AG10803 (cell line): ENCODE results near the gene SENP1.

Source experiments
- DNase-seq: peaks from one replicate; pipeline ENCODE4 v3.0.0; 2010; ENCODE audit warnings: low read depth
- H3K4me3 ChIP-seq: 2 replicates; pipeline ENCODE4 v1.5.1; 2011; ENCODE audit warnings: mild to moderate bottlenecking, low read length, control low read depth
- TF ChIP-seq, protein P1 (sequence below): conservative IDR thresholded peaks from 2 replicates; pipeline ENCODE4 v1.5.1; 2011; ENCODE audit warnings: mild to moderate bottlenecking, low read length, control low read depth, inconsistent platforms

SENP1 gene

DNA sequence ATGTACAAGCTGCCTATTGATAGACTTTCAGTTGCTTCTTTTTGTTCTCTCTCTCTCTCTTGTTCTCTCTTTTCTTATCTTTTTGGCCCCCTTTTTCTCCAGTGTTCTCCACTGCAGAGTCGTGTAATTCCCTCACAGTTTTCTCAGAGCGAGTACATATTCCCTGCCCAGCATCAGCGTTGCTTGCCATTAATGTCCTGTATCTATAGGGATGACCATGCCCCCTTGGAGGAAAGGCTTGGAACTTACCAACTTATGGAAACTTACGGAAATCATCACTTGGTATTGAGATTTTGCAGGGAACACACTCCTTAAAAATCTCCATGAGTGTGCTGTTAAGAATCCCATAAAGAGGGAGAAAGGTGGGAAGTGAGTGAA lies 87.3 kb downstream of the SENP1 start:
- TF ChIP-seq, protein P1, sequence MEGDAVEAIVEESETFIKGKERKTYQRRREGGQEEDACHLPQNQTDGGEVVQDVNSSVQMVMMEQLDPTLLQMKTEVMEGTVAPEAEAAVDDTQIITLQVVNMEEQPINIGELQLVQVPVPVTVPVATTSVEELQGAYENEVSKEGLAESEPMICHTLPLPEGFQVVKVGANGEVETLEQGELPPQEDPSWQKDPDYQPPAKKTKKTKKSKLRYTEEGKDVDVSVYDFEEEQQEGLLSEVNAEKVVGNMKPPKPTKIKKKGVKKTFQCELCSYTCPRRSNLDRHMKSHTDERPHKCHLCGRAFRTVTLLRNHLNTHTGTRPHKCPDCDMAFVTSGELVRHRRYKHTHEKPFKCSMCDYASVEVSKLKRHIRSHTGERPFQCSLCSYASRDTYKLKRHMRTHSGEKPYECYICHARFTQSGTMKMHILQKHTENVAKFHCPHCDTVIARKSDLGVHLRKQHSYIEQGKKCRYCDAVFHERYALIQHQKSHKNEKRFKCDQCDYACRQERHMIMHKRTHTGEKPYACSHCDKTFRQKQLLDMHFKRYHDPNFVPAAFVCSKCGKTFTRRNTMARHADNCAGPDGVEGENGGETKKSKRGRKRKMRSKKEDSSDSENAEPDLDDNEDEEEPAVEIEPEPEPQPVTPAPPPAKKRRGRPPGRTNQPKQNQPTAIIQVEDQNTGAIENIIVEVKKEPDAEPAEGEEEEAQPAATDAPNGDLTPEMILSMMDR = no peak
- H3K4me3 ChIP-seq = no peak overlapping the region
- no peak for DNase-seq

GRCh38 chr12:48017921-48018617 lies 87.8 kb downstream of the SENP1 start:
- H3K4me3 ChIP-seq = no peak overlapping the region
- TF ChIP-seq, protein P1 = no peak
- no peak for DNase-seq

DNA sequence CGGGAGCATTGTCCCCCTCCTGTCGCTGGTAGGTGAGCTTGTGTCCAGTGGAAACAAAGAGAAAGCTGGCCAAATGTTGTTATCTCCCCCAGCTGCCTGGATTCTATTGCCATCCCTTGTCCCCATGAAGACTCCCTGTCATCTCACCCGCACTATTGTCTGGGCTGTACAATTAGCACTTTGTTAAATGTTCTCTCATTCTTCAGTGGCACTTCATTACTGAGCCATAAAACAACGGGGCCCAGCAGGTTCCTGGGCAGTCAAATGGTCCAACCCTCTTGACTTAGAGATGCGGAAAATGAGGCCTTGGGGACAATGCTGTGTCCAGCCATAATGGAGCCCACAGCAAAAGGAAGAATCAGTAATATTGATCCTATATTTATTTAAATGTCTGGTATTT lies 88.4 kb downstream of the SENP1 start:
- TF ChIP-seq, protein P1 = no peak
- no peak for DNase-seq
- no peak overlapping the region for H3K4me3 ChIP-seq

DNA sequence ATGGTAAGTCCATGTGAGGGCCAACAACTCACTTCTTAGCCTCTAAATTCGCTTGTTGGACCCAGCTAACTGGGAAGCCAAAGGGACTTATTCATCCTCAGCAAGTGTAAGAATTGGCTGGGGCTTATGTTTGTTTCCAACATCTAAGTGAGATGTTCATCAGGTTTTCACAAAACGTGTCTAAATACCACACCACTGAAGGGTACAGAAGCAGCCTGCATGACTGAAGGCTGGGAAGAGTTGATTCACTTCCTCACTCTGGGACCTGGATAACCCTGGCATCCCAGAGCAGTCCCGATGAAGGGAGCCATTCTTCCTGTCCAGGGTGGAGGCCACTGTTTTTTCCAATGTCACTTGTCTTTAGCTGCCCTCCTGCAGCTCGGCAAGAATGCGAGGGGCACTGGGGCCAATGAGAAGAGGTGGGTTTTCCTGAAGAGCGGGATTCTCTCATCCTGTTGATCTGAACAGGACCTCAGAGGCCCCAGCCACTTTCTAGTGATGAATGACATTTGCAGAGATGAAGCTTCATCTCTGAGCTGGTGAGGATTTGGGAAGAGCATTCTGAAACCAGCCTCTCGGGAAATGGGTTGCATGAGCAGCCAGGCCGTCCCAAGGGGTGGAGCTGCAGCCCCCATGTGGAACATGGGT lies 89.4 kb downstream of the SENP1 start:
- DNase-seq = no peak
- TF ChIP-seq, protein P1 = no peak
- H3K4me3 ChIP-seq = no peak overlapping the region

DNA sequence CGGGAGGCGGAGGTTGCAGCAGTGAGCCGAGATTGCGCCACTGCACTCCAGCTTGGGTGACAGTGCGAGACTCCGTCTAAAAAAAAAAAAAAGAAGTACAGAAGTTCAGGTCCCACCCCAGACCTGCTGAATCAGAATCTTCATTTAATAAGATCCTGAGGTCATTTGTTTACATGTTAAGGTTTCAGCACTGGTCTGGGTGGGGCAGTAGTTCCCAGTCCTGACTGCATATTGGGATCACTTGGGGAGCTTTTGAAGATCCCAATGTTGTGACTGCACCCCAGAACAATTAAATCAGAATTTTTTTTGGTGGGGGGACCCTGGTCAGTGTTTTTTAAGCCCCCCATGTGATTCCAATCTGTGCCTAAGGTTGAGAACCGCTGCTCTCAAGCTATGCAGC lies 89.9 kb downstream of the SENP1 start:
- DNase-seq = no peak
- TF ChIP-seq, protein P1 = no peak
- H3K4me3 ChIP-seq = no peak overlapping the region

- H3K4me3 ChIP-seq = no peak overlapping the region
- DNase-seq = no peak
- TF ChIP-seq, protein P1 = no peak
Measured at GRCh38 chr12:48015129-48015528, 90.8 kb downstream of the SENP1 start.

DNA sequence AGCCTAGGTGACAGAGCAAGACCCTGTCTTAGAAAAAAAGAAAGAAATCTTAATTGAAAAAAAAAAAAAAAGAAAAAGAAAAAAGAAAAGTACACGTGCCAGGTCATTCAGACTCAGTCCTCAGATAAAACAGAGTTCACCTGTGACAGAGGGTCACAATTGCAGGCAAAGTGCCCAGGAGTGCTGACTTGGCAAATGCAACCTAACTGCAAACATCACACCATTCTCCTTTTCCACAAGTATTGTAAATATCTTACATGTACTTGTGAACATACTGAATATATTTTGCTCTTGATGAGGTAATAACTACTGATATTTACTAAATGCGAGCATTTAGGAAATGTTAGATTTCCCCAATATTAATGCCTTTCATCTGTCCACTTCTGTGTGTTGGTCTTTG lies 92.6 kb downstream of the SENP1 start:
- DNase-seq = no peak
- TF ChIP-seq, protein P1 = no peak
- no peak overlapping the region for H3K4me3 ChIP-seq
